GOT3 (cell line): ENCODE measurements around the gene CACNB2.

ENCODE experiments used
- DNase-seq: peaks from one replicate; lab custom pipeline; 2025; ENCODE audit warnings: mixed read lengths; lab: John Stamatoyannopoulos, UW

The CACNB2 gene

GRCh38 chr10:18340496-18341051 is 200.3 kb downstream of the CACNB2 start:
- DNase-seq: no peak

- DNase-seq: no peak
Measured at GRCh38 chr10:18341055-18341454, 200.8 kb downstream of the CACNB2 start.

- no peak for DNase-seq
Measured at GRCh38 chr10:18343573-18343972, 203.3 kb downstream of the CACNB2 start.

- no peak for DNase-seq
Measured at GRCh38 chr10:18345308-18345707, 205.1 kb downstream of the CACNB2 start.

GRCh38 chr10:18350340-18350739 is 210.1 kb downstream of the CACNB2 start:
- no peak for DNase-seq

- DNase-seq: no peak
Measured at GRCh38 chr10:18351421-18351820, 211.2 kb downstream of the CACNB2 start.

GRCh38 chr10:18352175-18352574 is 212.0 kb downstream of the CACNB2 start:
- DNase-seq: no peak

GRCh38 chr10:18359812-18360211 is 219.6 kb downstream of the CACNB2 start:
- DNase-seq: no peak

GRCh38 chr10:18362892-18363291 is 222.7 kb downstream of the CACNB2 start:
- no peak for DNase-seq

- no peak for DNase-seq
Measured at GRCh38 chr10:18364987-18365775, 225.0 kb downstream of the CACNB2 start.

- no peak for DNase-seq
Measured at GRCh38 chr10:18367840-18368239, 227.6 kb downstream of the CACNB2 start.

- no peak for DNase-seq
Measured at GRCh38 chr10:18368273-18368672, 228.0 kb downstream of the CACNB2 start.

GRCh38 chr10:18368682-18369081 is 228.5 kb downstream of the CACNB2 start:
- DNase-seq: no peak

- no peak for DNase-seq
Measured at GRCh38 chr10:18369859-18370473, 229.7 kb downstream of the CACNB2 start.

- DNase-seq: no peak
Measured at GRCh38 chr10:18376650-18377049, 236.4 kb downstream of the CACNB2 start.

- DNase-seq: no peak
Measured at GRCh38 chr10:18377898-18378297, 237.7 kb downstream of the CACNB2 start.

GRCh38 chr10:18378766-18379165 is 238.5 kb downstream of the CACNB2 start:
- DNase-seq: no peak

- no peak for DNase-seq
Measured at GRCh38 chr10:18381679-18382078, 241.5 kb downstream of the CACNB2 start.

- no peak for DNase-seq
Measured at GRCh38 chr10:18397906-18398305, 257.7 kb downstream of the CACNB2 start.

GRCh38 chr10:18399158-18399557 is 258.9 kb downstream of the CACNB2 start:
- DNase-seq: no peak

GRCh38 chr10:18400201-18400905 is 260.1 kb downstream of the CACNB2 start:
- DNase-seq: no peak

GRCh38 chr10:18400906-18401245 is 260.7 kb downstream of the CACNB2 start:
- DNase-seq: no peak
